NCI-H748 treated with DMSO at 0.1 percent for 48 hours (cell line): ENCODE data around the gene TMEM8B.

ENCODE experiments used
- DNase-seq: peaks from one replicate; lab custom pipeline; 2025; lab: John Stamatoyannopoulos, UW

Gene TMEM8B, protein sequence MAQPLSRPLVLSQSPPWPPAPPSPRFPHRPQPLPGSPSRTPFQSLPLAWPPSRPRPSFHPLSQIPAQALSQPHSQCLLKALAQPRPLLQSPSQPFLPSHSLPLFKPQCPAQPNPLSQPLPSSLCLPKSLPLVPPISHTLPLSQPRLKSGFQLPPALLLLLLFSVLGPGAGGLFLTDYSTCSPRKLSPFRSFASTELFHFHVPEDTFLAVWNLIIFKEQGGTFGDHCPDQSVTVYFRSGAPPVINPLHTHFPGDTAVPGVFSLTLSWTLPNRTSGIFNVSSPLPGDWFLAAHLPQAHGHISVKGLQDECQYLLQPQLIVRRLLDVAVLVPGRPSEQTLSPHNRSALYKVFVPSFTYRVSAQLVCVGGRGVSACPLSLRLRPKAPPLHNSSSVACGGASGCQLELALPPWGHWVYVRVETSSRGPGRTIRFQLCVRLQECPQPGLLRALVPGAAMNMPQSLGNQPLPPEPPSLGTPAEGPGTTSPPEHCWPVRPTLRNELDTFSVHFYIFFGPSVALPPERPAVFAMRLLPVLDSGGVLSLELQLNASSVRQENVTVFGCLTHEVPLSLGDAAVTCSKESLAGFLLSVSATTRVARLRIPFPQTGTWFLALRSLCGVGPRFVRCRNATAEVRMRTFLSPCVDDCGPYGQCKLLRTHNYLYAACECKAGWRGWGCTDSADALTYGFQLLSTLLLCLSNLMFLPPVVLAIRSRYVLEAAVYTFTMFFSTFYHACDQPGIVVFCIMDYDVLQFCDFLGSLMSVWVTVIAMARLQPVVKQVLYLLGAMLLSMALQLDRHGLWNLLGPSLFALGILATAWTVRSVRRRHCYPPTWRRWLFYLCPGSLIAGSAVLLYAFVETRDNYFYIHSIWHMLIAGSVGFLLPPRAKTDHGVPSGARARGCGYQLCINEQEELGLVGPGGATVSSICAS

DNA sequence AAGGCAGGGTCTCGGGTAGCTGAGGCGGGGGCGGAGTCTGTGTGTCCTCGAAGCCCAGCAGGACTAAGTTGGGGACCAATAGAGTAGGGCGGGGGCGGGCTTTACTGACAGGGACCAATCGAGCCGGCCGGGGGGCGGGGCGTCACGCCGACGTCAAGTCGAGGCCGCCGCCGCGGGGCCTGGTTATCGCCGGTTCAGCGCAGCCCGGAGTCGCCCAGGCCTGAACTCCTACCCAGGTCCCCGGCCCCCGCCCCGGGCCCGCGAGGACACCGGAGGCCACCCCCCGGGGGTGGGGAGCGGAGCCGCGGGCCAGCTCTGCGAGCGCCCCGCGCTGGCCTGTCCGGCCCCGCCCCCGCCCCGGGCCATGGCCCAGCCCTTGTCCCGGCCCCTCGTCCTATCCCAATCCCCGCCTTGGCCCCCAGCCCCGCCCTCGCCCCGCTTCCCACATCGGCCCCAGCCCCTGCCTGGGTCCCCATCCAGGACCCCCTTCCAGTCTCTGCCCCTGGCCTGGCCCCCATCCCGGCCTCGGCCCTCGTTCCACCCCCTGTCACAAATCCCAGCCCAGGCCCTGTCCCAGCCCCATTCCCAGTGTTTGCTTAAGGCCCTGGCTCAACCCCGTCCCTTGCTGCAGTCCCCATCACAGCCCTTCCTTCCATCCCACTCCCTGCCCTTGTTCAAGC, at the start of gene TMEM8B:
TMEM8B (plus strand) TSS at position 145 of the 680 bp plus-strand sequence; CDS start at position 365, 220 bp downstream.
- DNase-seq = peak; percentile 87

DNA sequence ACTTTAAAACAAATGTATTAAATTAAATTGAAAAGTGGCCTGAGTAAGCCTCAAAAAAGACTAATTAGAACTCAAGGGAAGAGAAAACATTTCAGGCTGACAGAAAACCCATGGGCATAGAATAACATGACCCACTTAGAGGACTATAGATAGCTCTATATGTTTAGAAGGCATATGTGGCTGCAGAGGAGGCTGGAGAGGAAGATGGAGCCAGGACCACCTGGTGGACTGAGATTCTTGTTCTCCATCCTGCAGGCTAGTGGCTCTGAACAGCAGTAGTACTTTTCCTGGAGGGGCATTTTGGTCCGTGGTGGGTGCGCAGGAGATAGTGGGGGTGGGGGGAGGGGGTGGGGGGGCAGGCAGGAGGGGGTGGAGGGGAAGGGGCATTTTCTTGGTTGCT, 48.0 kb upstream of the TMEM8B start:
- no peak for DNase-seq

DNA sequence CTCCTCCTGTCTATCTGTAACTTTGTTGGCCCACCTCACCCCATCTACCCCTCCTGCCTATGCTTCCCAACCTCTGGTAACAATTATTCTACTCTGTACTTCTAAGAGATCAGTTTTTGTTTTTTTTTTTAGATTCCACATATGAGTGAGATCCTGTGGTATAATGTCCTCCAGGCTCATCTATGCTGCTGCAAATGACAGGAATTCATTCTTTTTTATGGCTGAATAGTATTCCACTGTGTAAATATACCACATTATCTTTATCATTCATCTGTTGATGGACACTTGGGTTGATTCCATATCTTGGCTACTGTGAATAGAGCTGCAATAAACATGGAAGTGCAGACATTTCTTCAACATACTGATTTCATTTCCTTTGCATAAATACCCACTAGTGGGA, 45.6 kb upstream of the TMEM8B start:
- DNase-seq = no peak

DNA sequence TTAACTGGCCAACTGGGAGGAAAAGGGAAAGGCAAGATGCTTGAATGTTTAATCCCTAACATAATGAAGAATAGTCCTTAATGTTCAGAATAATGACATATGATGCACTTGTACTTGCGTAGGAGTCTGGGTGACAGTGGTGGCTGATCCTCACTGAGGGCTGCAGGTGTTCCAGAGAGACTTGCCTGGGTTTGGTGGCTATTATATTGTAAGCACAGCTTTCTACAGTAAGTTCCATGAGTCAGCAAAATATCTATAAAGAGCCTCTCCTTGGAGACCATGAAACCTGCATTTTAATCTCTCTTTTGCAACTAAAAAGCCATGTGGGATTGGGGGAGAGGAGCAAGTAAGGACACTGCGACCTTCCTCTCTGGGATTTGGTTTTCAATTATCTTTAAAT, 39.5 kb upstream of the TMEM8B start:
- no peak for DNase-seq

DNA sequence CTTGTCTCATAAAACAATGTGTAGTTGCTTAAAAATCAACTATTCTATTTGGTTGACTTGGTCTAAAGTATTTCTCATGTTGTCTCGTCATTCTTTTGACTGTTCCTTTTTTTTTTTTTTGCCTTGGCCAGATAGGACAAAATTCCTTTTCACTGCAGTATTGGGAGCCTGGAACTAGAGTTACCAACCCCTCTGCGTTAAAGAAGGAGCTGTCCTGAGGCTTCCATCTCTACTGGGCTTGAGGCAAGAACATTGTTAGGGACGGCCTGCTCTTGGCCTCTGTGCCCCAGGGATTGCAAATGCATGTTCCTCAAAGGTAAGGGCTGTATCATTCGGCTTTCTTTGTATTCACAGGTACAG, 39.0 kb upstream of the TMEM8B start:
- DNase-seq = no peak

DNA sequence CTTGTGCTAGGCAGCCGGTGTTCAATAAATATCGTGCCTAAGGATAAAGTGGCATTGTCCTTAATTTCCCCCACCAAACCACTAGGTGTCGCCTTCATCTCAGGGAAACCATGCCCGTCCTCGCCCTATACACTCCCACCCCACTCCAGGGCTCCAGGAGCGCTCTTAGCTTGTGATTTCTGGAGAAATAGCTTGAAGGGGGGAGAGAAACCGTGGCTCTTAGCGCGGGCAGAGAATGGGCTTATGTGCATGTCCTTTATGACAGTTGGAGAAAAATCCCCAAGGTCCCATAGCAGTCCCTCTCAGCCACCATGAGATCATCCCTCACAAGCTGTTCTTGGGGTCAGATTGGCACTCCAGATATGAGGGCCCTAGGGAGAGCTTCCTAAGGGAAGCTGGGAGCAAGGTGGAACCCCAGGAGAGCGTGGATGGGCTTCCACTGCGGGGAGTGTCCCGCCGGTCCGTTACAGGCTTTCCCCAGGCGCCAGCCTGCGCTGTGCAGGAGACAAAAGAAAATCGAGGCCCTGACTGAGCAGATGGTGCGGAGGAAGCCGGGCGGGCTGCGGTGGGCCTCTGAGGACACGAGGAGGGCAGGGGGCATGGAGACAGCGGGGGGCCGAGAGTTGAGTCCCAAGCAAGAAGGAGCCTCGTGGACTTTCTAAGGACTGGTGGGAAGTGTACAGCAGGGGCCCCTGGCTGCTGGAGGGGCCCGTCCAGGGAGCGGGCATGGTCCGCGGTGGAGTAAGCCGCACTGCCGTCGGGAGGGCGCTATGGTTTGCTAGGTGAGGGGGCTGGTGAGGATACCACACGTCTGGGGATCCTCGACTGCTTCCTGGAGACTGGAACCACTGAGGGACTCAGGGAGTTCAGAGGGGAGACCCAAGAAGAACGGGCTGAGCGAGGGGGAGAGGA, 38.4 kb upstream of the TMEM8B start:
- peak; percentile 61 for DNase-seq

DNA sequence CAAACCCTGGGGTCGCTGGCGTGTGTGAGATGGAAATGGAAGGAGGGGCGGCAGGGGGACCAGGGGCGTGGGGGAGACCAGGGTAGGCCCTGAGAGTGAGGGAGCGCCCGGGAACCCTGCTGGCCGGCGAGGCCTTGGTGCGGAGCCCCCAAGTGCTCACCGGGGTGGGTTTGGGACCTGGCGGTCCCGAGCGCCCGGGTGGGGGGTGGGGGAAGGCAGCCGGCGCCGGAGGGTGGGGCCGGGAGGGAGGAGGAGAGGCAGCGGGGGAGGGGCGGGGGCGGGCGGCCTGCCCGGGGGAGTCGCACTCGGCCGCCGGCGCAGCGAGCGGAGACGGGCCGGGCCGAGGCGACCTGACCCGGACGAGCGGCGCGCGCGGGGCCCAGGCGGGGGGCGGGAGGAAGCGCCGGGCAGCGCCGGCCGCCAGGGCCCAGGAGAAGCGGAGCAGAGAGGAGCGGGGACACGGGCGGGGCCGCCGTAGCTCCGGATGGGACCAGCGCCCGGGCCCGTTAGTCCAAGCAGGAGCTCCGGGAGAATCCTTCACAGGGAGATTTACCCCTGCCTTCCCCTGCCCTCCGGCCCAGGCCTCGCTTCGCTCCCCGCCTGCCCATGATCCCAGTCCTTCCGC, 37.6 kb upstream of the TMEM8B start, which contains the start of gene NPR2:
NPR2 (plus strand) TSS at position 295 of the 625 bp plus-strand sequence. CDS start 818 bp downstream, outside the sequence.
- DNase-seq = no peak

DNA sequence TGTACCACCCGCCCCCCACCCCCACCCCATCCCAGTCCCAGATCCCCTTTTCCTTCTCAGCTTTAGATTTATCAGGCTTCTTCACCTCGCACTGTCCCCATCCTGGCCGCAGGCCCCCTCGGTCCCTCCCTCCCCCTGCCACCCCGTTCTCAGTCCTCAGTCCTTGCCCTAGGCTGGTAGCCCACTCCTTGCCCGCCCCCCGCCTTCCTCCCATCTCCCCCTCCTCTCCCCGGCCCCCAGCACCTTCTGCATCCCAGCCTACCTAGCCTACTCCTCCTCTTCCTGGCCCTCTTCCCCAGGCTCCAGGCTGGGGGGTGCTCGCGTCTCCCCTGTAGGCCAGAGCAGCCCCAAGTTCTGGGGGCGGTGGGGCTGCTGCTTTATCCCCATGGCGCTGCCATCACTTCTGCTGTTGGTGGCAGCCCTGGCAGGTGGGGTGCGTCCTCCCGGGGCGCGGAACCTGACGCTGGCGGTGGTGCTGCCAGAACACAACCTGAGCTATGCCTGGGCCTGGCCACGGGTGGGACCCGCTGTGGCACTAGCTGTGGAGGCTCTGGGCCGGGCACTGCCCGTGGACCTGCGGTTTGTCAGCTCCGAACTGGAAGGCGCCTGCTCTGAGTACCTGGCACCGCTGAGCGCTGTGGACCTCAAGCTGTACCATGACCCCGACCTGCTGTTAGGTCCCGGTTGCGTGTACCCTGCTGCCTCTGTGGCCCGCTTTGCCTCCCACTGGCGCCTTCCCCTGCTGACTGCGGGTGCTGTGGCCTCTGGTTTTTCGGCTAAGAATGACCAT, 36.8 kb upstream of the TMEM8B start:
- DNase-seq = no peak

DNA sequence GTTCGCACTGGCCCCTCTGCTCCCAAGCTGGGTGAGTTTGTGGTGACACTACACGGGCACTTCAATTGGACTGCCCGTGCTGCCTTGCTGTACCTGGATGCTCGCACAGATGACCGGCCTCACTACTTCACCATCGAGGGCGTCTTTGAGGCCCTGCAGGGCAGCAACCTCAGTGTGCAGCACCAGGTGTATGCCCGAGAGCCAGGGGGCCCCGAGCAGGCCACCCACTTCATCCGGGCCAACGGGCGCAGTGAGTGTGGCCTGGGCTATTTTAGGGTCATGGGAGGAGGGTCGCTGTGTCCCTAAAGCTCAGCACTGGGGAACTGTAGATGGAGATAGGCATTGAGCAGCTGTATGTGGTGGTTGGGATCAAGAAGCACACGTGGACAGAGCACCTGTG, 36.2 kb upstream of the TMEM8B start:
- DNase-seq = no peak

DNA sequence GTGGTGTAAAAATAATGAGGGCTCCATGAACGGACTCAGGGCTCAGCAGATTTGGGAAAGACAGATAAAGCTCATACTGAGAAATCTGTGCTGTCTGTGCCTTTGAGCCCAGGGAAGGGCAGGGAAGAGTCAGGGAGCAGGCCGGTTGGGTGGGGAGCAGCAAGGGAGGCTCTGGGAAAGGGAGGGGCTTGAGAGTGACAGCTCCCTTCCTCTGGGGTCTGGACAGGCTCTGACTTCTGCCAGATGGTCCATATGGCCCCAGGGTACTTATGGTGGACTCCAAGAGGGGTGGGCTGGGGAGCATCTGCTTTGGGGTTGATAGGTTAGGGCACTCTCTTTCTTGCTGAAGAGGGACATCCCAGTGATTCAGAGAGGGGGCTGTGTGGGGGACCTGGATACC, 35.6 kb upstream of the TMEM8B start:
- no peak for DNase-seq

DNA sequence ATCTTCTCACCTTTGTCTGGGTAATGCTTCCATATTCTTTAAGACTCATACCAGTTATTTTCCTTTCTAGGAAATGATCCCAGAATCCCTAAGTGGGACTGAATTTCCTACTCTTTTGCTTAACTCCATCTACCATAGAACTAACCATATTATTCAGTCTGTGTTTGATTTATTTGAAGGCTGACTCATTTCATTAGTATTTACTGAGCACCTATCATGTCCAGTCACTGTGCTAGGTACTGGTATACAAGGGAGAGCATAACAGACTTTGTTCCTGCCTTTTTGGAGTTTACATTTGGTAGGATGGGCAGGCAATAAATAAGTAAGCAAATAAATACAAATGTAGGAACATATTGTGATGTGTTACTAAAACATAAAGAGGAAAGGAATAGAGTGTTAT, 33.3 kb upstream of the TMEM8B start:
- DNase-seq = no peak

DNA sequence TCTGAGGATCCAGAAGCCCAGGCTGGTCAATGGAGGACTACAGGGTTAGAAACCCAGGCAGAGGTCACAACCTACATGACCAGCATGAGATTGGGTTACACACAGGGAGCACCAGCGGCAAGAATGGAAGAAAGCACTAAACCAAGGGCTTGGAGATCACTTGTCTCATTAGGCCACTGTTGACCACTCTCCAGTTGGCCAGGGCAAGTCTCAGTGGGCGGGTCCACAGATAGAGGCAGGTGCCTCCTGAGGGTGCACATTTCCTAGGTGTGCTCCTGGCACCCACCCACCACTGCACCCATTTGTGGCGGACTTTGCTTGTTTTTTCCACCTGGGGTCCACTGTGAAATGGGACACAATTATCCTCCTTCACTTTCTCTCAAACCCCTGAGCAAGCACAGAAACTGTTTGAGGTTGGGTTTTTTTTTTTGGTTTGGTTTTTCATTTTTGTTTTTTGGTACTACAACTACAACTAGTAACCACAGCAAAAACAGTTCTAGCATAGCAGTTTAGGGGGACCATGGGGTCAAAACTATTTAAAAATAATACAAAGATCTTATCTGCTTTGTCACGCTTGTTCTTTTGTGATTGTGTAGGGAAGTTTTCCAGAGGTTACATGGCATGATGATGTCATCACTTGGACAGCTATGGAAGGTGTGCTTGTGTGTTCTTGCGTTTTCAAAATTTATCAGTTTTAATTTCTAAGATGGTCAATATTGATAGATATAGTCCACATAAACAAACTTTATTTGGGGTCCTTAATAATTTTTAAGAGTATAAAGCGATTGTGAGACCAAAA, 31.5 kb upstream of the TMEM8B start:
- DNase-seq = no peak

DNA sequence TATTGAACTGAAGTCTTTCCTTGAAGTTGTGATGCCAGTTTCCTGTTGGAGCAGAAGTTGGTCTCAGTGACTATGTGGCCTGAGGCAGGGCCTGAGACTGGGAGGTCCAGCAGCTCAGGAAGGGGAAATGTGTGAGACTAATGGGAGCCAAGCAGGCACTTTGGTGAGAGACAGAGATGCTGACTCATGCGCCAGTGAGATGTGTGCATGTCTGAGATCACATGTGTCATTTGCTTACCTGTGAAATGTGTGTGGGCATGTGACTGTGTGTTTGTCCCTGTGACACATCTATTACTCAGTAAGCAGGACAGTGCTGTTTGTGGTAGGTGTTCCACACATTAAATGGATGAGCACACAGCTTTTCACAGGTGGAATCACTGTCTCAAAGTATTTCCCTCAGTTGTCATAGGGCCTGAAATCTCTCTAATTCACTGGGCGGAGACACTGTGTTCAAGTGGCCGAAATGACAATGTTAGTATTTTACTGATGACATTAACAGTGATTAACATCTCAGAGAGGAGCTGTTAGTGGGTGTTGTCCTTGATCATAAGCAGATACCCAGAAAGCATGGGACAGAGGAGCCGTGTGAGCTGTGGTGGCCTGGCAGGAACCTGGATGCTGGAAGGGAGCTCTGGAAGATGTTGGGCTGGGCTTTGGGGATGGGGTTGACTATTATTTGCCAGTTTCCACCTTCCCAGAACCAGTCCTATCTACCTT, 30.2 kb upstream of the TMEM8B start:
- DNase-seq = no peak

DNA sequence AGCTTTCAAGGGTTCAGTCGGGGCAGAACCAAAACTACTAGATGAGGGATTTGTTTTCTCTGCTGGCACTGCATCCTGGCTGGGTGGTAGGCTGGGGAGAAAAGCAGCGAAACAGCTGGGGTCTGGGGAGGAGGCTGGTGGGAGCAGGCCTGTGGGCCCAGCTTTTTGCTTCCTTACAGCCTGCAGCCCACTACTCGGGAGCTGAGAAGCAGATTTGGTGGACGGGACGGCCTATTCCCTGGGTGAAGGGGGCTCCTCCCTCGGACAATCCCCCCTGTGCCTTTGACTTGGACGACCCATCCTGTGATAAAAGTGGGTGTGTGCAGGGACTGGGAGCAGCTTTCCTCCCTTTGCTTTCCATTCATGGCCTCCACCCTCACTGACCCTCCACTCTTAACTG, 28.5 kb upstream of the TMEM8B start:
- no peak for DNase-seq

DNA sequence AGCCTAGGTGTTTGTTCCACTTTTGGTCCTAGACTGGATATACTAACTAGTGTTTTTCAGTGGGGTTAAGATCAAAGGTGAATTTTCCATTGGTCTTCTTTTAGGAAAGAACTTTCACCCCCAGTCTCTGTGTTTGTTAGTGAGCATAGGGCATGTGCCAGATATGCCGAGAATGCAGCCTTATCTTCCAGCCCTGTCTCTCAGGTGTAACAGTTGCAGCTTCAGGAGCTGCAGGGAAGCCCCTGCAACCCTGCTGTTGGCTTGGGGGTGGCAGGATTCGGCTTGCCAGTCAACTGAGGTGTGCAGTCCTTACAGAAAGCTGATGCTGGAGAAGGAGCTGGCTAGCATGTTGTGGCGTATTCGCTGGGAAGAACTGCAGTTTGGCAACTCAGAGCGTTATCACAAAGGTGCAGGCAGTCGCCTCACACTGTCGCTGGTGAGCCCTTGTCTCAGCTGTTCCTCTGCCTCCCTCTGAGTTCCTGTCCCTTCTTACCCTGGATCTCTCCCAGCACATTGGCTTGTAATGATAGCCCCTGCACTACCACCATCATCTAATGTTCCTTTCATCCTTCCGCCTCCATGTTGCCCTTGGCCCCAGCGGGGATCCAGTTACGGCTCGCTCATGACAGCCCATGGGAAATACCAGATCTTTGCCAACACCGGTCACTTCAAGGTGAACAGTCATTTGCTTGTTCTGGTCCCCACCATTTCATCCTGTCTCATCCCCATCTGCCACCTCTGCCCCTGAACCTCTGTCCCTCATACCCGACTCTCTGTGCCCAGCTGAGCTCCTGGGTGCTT, 27.5 kb upstream of the TMEM8B start:
- no peak for DNase-seq

DNA sequence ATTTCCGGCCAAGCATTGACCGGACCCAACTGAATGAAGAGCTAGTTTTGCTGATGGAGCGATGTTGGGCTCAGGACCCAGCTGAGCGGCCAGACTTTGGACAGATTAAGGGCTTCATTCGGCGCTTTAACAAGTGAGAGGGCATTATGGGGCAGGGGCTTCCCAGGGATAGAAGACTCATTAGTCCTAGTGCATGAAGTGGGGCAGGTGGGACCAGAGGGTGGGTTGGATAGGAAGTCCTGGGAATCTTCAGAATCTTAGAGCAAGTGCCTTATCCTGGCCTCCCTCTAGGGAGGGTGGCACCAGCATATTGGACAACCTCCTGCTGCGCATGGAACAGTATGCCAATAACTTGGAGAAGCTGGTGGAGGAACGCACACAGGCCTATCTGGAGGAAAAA, 22.9 kb upstream of the TMEM8B start:
- DNase-seq = no peak

DNA sequence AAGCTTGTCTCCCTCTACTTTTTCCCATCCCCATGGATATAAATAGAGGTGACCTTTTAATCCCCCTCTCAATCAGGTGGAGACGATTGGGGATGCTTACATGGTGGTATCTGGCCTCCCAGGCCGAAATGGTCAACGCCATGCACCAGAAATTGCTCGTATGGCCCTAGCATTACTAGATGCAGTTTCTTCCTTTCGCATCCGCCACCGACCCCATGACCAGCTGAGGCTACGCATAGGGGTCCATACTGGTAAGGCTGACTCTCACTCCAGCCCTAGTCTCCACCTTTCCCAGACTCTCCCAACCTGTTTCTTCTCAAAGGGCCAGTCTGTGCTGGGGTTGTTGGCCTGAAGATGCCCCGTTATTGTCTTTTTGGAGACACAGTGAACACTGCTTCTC, 20.6 kb upstream of the TMEM8B start:
- DNase-seq = no peak

DNA sequence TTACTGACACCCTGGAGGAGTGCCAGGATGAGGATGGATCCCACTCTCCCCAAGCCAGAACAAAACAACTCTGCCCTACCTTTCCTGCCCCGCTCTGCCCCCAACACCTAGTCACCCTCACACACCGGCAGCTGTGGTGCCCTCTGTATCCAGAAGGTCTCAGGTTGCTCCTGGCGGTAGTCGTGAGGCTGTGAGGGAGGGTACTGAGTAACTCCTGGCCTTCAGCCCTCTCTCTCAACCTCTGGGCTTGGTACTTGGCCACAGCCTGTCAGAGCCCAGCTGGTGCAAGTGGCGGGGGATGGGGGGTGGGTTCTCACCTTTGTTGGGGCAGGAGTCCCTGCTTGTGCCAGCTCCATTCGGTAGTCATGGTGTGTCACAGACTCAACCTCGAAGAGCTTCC, 18.9 kb upstream of the TMEM8B start:
- DNase-seq = no peak
